Fibroblast of peridontal ligament (primary cell): ENCODE data around the gene ARID1B.

Experiments
- DNase-seq: peaks from one replicate; pipeline ENCODE4 v3.0.0-alpha.2; 2010; ENCODE audit errors: extremely low read depth

ARID1B gene

DNA sequence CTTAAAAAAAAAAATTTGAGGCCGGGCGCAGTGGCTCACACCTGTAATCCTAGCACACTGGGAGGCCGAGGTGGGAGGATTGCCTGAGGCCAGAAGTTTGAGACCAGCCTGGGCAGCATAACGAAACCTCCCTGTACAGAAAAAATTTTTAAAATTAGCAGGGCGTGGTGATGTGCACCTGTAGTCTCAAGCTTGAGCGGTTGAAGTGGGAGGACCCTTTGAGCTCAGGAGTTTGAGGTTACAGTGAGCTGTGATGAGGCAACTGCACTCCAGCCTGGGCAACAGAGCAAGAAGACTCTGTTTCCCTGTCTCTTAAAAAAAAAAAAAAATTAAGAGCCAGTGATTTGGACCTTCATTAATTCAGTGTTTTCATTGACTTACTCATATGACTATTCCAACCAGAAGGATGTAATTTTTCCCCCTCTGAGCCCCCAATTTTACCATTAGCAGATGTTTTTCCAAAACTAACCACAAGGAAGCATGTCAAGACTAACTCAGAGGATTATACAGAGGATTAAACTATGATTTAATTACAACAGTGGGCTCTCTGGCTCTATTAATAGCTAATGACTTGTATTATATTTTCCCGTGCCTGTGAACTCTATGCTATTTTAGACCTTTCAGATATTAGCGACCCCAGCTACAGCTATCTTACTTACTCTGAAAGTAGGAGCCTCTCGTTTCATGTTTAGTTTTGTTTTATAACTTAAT, 75.1 kb downstream of the ARID1B start:
- DNase-seq: no peak

DNA sequence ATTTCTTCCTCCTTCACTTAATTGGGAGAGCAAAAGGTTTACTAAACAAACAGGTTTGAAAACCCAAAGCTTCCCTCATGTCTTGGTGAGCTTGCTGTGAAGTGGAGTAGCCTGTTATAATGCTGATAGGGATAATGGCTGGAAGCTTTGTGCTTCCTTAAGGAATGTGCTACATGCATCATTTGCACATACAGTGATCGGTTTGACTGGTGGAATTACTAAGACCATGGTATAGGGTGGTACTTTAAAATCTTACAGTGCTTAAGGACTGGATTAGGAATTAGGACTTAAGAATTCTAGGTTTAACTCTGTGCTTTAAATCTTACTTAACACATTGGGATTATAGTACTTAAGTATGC, 75.7 kb downstream of the ARID1B start:
- DNase-seq: no peak

DNA sequence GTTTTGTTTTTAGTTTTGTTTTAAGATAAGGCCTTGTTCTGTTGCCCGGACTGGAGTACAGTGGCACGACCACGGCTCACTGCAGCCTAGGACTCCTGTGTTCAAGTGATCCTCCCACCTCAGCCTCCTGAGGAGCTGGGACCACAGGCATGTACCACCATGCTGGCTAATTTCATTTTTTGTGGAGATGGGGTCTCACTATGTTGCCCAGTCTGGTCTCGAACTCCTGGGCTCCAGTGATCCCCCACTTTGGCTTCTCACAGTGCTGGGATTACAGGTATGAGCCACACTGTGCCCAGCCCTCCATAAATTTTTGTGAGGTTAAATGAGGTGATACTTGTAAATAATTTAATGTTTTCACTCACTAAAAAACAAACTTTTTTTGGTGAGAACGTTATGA, 76.6 kb downstream of the ARID1B start:
- no peak for DNase-seq

DNA sequence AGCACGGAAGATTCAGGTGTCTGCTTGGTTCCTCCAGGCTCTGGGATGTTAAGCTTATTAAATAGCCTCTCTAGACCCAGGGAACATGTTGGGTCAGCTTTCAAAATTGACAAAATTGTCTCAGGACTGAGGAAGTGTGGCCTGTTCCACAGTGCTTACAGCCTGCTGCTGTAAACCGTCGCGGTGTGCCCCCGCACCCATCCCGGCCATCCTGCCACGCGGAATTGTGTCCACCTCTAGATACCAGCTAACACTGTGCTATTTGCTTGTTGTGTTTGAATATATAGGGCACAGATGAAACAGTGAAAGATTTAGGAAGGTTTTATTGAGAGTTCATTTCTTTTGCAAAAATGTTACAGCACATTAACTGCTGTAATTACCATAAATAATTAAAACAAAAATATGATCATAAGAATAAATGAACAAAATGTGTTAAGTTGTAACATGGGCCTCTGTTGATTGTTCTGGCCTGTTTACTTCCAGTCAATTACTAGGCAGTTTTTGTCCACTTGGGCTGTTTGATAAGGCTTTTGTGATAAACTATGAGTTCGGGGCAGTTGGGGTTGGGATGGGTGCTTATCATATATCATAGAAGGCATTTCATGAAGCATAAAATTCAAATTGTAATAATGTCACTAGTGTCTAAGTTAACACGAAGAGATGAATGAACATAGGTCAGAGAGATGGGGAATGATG, 77.4 kb downstream of the ARID1B start:
- DNase-seq: no peak

DNA sequence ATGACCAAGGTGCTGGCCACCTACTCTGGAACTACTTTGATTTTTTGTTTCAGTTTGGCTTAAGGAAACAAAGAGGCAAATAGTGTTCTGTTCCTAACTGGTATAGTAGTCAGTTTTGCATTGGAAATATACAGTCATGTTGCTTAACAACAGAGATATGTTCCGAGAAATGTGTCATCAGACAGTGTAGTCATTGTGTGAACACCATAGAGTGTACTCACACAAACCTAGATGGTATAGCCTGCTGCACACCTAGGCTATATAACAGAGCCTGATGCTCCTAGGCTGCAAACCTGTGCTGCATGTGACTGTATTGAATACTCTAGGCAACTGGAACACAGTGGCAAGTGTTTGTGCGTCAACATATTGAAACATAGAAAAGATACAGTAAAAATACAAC, 80.4 kb downstream of the ARID1B start:
- no peak for DNase-seq

DNA sequence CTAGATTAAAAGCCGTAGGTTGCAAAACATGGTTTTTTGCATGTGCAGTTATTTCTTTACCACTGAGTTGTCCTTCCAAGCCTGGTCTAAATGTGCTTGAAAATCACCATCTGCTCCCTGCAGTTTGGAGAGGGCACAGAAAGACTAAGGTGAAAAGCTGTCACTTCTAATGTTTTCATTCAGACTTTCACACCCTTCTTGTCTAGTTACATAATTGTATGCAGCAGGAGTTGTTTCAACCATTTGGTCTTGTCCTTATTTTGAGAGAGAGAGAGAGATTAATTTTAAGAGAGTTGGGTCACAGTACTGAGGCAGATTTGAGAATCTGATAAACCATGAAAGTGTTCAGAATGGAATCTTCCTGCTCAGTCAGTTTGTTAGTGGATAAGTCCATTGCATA, 82.5 kb downstream of the ARID1B start:
- DNase-seq: no peak

DNA sequence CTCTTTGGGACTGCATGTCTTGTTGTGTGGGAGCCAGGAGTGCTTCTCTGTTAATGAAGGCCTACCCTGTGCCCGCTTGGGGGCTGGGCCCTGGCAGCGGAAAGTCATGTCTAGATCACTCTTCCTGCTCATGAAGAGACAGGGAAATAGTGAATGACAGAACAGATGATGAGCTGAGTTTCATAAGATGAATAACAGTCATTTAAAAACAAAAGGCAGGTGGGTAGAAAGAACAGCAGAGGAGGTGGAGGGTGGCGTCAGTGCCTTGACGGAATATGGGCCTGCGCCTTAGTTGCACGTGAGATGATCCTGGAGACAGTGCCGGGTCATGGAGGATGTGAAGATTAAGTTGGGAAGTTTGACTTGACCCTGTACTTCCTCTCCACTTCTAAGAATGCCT, 85.5 kb downstream of the ARID1B start:
- no peak for DNase-seq

DNA sequence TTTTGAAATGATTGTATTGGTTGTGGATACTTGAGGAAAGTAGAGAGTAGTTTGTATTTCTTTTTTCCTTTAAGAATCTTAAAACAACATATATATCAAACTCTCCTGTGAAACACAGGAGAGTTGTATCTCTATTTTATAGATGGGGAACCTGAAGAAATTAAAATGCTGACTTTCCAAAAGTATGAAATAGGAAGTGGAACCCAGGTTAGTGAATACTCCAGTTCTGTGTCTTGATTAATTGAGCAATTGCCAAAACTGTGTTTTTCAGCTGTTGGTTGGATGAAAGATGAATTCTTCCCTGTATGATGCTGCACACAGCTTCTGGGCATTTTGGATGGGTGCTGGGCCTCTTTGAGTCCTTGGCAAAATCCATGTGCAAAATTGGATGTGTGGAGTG, 86.3 kb downstream of the ARID1B start:
- DNase-seq: no peak

DNA sequence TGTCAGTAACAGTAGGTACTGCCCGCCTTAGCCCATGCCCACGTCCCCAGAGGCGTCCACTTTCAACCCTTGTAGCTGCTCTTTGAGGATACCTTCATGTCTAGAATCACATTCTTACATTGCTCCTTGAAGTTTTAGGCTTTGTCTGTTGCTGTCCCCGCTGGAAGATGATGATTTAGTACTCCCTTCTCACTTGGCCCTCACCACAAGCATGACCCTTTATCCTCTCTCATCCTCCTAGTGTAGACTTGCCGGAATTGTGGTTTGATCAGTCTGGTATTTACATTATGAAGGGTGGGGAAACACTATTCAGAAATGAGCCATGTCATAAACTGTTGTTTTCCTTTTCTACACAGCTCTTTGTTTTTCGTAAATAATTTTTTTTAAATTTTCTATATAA, 87.4 kb downstream of the ARID1B start:
- no peak for DNase-seq

DNA sequence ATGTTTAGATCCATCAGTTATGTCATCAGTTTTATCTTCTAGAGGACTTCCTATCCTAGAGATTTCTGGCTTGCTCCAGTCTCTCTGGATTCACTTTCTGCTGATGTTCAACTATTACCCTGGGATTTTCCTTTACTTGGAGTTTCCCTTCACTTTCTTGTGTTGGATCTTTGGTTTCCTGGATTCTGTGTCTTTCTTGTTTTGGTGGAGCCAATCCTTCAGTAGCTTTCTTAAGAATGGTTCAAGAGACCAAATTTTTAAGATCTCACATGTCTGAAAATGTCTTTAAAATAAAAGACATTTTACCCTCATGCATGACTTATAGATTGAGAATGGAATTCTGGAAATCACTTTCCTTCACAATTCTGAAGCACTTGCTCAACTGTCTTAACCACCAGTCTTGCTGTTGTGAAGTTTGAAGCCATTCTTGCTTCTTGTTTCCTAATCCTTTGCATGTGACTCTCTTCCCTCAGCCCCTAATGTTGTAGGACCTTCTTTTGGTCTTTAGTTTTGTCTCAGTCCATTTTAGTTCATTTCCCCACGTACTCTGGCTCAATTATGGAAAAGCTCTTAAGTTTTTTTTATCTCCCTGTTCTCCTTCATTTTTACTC, 87.9 kb downstream of the ARID1B start:
- peak; percentile 50 for DNase-seq

DNA sequence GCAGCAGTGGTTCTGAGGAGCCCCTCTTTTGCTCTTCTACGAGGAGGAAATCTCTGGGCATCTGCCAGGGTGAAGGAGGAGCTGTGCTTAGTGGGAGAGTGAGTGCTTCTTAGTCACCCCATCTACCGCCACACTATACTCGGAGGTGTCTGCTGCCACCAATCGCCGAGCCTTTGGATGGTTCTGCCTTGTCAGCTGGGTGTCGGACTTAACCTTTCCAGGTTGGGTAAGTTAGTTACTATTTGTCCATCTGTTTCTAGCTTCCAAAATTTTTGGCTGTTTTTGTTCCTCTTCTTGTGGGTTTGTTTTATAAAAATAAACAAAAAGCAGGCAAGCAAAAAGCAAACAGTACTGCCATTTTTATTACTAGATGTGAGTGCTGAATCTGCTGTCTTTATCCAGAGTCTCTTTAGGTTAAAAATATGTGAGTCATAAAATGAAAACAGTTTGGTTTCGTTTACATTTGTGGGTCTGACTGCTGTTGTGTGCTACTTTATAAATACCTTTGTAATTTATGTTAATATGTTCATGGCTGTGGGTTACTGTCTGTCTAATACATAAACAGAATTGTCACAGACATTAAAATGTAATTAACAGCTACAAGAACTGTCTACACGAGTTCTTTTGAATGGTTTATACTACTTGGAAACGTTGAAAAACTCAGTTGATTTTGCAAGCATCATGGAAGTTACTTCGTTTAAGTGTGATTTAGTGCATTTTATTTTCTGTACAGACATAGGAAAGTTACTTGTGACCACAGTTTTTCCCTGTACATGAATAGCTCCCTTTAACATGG, 89.2 kb downstream of the ARID1B start:
- peak; percentile 55 for DNase-seq

DNA sequence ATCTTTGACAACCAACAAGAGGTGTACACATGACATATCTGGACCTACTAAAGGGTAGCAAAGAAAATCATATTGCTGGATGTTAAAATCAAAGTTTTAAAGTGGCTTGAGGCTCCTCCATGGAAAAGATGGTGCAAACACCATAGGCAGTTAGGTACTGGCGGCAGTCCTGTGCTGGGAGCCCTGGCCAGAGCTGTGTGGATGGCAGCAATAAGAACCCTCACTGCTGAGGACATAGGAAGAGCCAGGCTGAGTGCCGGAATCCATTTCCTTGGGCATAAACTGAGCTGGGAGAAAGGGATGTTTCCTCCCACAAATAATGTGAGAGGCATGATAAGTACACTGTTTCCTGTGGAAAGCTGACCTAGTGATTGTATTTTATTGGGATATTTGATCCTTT, 89.9 kb downstream of the ARID1B start:
- no peak for DNase-seq

DNA sequence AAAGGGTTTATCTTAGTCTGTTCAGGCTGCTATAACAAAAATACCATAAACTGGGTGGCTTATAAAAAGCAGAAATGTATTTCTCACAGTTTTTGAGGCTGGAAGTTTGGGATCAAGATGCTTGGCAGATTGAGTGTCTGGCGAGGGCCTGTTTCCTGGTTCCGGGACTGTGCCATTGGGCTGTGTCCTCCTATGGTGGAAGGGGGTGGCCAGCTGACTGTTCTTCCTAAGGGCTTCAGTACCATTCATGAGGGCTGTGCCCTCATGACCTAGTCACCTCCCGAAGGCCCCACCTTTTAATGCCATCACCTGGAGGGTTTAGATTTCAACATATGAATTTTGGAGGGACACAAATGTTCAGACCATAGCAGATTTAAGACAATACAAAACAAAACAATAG, 91.2 kb downstream of the ARID1B start:
- no peak for DNase-seq

DNA sequence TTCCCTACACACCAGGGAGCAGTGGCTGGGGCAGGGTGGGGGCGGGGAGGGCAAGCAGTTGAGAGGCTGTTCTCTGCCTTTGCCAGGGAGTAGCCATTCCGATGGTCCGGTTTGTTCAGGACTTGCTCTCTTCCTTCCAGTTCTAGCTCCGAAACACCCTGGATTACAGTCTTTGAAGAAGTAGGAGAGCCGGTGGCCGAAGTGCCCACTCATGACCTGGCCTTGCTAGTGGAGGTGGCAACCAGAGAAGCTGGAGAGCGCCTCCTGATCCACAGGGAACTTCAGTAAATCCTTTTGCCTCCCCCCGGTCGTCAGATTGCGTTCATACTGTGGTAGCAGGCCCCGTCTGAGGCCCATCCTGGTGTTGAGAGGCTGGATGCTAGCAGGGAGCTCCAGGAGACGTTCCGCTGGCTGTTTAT, 92.8 kb downstream of the ARID1B start:
- no peak for DNase-seq

DNA sequence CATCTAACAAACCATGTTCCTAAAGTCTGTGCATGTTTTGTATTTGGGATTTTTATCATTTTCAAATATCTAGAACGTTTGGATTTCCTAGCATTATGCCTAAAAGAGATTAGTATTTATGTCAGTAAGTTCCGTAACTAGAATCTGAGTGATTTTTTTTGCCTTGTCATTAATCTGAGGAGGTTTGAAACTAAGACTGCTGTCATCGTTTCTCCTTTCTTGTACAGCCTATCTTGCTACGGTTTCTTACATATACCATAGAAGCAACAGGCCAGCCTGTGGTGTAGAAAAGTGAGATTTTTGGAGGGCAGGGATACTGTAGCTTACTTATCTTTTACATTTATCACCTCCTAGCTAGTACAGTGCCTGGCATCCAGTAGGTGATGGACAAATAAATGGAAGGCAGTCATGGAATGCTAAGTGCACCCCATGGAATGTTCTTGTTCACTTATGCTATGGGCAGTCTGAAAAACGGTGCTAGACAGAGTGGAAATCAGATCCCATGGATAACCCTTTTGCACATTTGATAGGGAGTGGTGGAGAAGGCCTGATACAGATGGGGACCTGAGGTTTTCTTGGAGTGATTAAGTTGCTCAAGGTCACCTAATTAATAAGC, 93.9 kb downstream of the ARID1B start:
- no peak for DNase-seq

DNA sequence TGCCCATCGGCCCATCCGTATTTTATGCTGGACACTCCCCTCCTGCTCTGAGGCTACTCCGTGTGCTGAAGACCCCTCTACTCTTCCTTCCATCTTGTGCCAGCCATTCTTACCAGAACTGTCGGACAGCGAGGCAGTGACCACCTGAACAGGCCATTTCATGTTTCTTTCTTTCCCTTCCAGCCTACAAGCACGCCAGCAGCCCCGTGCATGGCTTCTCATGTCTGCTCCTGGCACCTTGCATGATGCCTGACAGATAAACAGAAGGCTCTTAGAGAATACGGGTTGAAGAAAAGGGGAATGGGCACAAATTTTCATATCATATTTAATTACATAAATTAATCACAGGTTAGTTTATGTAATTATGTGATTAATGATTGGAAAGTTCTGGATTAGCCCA, 95.7 kb downstream of the ARID1B start:
- DNase-seq: no peak

DNA sequence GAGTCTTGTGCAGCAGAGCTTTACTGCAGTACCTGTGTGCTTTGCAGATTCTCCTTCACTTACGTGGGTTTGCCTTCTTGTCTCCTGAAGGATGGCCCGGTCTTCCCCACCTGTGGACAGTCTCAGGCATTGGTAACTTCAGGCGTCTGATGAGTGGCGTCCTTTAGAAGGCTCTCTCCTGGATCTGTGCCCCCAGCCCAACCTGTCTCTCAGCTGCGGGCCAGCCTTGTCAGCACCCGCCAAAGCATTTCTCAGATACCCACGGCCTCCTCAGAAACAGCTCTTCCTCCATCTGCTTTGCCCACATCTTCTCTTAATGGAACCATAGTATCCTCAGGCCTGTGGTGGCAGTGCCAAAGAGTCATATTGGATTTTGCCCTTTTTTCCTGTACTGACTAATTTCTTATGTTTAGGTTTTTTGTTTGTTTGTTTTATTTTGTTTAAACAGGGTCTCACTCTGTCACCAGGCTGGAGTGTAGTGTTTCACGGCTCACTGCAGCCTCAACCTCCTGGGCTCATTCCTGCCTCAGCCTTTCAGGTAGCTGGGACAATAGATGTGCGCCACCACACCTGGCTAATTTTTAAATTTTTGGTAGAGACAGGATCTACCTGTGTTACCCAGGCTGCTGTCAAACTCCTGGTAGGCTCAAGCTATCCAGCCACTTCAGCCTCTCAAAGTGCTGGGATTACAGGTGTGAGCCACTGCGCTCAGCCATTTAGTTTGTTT, 96.6 kb downstream of the ARID1B start:
- no peak for DNase-seq

DNA sequence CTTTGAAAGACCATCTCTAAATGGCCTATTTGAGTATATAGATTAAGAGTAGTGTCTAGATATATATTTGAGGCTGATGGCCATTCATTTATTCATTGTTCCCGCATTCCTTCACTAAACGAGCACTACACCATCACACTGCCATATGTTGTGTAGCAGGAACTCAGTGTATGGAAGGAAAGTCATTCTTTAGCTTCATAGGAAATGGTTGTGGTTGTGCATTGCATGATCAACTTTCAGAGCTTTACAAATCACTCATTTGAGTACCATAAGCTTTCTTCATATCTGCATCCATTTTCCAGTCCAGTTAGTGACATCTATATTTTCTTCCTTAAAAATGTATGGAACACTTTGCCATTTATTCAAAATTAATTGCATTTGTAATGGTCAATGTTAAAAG, 97.9 kb downstream of the ARID1B start:
- DNase-seq: no peak

DNA sequence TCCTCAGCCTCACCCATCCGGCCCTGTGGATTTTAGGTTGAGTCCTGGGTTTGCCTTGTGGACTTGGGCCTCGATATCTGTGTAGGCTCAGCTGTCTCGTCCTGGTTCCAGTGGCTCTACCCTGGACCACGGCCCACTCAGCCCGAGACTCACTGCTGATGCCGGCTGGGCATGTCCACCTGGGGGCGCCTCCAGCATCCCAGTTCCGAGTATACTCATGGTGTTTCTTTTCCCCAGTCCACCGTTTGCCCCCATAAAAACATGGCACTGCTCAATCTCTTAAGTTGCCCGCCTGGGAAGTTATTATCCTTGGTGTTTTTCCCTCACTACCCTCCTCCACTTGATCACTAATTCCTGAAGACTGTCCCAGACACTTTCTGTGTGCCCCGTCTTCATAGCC, 99.1 kb downstream of the ARID1B start:
- no peak for DNase-seq

DNA sequence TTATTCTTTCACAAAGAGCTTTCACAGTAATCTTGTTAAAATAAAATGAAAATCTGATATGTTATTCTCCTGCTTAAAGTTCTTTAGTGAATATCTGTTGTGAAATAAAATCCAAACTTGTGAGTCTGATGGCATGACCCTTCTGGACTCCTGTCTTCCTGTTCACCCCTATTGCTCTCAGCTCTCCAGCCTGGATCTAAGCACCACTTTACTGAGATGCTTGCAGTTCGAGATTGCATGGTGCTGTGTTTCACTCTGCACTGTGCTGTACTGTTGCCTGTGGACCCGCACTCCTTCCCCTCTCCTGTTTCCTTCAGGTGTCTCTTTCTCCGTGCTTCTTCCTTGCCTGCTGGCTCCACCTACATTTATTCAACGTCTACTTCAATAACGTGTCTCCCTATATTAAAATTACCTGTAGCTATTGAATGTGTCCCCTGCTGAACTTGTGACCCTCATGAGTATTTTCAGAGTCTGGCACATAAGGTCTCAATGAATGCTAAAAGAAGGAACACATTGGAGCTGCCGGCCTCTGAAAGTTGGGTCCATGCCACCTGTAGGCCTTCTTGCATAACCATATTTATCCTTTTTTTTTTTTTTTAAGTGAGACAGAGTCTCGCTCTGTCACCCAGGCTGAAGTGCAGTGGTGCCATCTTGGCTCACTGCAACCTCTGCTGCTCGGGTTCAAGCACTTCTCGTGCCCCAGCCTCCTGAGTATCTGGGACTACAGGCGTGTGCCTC, 100.1 kb downstream of the ARID1B start:
- no peak for DNase-seq

DNA sequence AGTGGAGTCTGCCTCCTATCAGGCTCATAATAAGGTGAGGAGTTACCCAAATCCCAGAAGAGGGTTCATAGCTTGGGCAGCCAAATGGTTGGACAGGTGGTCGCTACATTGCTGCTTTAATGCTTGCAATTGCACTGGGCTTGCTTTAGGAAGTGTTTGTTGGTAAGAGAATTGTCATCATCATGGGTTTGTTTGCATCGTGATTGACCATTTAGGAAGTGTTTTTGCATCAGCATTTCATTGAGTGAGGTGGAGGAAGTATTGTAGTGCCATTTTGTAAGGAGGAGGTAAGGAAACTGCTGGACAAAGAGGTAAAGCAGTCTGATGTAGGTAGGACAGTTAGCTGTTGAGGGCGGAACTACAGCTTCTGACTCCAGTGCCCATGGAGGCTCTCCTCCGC, 101.5 kb downstream of the ARID1B start:
- no peak for DNase-seq
